C1 segment of cervical spinal cord (tissue), 14 donors: Measurements from ENCODE around the gene SCN8A.

Experiments
- DNase-seq, 14 donors: peaks; one replicate each; lab custom pipeline; 2025; lab: John Stamatoyannopoulos, UW

Gene SCN8A

DNA sequence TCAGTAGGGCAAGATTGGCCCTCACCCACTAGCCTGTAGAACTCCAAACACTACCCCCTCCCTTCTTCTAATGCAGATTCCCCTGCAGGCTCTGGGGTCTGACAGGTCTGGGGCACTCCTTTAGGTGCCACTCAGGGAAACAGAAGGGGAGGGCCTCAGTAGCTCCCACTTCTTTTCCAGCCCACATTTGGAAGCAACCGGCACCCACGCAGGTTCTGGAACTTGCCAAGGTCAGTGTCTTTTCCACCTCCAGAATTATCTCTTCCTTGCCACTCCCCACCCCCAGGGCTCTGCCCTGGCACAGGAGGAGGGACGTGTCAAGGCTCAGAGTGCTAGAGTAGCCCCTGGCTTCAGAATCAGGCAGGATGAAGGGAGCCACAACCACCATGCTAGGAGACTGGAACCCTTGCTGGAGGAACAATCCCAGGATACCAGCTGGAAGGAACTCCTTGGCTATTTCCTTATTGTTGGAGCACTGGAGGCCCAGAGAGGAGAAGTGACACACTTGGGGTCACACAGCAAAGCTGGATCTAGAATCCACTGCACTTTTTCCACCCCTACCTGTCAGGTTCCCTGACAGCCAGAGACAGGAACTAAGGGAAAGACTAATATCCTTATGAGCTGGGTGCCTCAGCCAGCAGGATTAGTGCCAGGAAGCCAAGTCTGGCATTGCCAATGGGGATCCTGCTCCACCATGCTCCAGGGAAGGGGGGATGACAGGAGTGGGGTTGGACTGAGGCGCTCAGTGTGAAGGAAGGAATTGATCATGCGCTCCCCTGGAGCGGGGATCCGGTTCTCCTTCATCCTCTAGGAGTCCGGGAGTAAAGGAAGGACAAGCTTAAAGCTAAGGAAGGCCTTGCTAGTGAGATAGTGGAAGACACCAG is 259.3 kb downstream of the SCN8A start:
- DNase-seq: no peak

DNA sequence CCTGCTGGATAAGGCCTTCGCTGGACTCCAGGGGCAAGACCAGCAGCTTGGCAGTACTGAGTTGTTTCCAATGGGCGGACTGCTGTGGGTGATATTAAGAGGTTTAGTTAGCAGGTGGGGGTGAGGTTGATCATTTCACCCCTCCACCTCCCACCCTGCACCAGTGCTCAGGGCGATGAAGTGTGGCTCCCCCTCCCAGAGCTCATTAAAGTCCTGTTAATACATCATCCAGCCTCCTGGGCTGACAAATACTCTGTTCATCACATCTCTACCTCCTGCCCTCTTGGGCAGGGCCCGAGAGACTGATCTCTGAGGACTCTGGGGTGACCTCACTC is 259.9 kb downstream of the SCN8A start:
- no peak for DNase-seq

DNA sequence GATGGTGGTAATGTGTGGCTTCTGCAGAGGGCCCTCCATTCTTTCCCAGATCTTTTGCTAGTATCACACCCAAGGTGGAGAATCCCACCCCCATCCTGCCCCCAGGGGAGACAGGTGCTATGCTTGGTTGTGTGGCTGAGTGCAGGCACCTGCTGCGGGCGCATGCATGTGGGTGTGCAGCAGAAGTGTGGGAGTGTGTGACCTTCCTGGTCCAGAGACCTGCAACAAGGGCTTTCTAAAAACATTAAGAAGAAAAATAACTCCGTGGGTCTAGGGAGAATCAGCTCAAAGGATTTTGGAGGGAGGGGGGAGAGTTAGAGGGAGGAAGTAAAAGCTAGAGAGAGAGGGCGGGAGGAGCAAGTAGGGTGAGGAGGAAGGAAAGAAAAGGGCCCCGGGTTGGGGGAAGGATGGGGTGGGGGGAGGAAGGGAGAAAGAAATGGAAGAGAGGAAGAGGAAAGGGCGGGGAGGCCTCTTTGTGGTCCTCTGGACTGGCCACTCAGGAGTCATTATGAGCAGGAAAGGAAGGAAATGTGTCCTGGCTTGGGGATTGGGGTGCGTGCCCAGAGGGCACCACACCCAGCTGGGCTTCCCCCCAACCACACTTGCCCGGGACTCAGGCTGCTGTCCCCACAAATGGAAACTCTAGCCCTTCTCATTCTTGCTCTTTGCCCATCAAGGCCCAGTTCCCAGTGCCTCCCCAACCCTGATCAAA is 260.5 kb downstream of the SCN8A start:
- DNase-seq: no peak

DNA sequence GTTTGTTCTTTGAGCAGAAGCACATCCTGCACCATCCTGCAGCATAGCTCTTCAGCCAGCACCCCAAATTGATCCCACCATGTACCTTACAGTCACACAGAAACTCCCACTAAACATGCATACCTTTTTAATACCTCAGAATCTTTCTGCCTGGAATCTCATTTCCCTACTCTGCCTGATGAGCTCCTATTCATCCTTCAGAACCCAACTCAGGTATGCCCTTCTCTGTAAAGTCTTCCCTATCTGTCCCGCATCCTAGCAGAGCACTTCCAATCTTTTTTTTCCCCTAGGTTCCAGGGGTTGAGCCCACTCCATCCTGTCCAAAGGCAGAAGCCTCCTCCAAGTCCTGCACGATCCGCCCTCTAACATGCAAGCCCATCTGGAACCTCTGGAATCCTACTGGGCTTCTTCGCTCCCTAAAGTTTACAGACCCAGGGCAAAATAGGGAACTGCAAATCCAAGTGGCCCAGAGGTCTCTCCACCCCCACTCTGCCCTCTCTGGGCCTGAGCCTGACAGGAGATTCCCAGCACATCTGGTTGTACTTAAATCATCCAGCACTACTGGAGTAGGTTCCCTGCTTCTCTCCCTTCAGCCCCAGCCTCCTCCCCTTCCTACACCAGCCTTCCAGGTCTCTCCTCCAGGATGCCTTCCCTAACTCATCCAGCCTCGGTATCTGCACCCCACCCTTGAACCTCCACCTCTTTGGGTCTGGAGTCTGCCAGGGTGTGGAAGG is 261.5 kb downstream of the SCN8A start:
- no peak for DNase-seq

DNA sequence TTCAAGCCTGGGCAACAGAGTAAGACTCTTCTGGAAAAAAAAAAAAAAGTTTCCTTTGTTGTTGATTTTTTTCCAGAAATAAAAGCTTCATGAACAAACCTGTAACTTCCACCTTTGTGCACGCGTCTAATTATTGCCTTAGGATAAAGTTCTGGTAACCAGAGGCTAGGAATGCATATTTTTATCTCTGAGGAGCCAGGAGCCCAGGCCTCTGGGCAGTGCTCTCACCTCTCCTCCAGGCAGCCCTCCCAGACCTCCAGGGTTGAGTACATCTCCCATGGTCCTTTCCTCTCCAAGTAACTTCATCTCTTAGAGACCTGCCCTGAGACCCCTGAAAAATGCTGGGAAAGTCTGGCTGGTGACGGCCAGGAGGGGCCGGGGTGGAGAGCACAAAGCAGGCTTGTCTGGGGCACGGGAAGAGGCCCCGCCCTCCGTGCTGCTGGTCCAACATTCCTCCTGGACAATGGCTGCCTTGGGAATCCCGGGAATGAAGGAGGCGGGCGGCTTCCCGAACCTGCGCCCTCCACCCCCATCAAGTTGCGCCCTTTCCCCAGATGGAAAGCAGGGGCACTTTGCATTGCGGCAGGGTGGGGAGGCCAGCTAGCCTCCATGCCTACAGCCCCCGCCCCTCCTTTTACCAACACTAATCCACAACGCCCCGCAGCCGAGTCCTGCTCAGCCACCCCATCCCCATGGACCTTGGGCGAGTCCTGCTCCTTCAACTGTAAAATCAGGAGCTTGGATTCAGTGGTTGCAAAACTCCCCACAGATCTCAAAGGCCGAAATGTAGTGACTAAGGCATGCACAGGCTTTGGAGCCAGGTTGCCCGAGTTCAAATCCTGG is 264.8 kb downstream of the SCN8A start:
- no peak for DNase-seq

DNA sequence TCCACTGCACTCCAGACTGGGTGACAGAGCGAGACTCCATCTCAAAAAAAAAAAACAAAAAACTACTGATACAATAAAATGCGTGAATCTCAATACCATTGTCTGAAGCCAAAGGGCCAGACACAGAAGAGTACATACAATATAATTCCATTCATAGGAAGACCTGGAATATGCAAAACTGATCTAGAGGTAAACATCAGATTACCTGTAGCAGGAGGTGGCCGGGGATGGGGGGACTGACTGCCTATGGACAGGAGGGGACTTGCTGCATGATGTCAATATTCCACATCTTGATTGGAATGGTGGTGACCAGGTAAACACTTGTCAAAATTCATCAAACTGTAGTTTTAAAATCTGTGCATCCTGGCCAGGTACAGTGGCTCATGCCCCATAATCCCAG is 270.0 kb downstream of the SCN8A start:
- no peak for DNase-seq
